Right cardiac atrium (tissue), 5 donors: ENCODE results near the gene SELENOV. TPM values are rescaled to one million over a fixed set of nuclear protein-coding genes. Genes with fewer than 3 reads are reported as not detected.
A peak's percentile ranks its signal among the peaks of the same experiment; 100 is the strongest.

Experiments used
- ATAC-seq, 2 donors: fragments of 200-7000 bp; cut with Tn5 transposase; one replicate each; pipeline versions ENCODE4 v1.8.0 to v1.9.1; 2020; ENCODE audit warnings: moderate library complexity in 2 of 2, mild to moderate bottlenecking in 1 of 2
- DNase-seq, 3 donors: peaks; one replicate each; pipeline ENCODE4 v3.0.0-alpha.2; 2020
- H3K27ac ChIP-seq: one replicate; pipeline ENCODE4 v1.5.1; 2013; ENCODE audit warnings: mild to moderate bottlenecking, low read length, control low read depth, moderate library complexity
- H3K27me3 ChIP-seq: one replicate; pipeline ENCODE4 v1.6.1; 2013; ENCODE audit not compliant: control insufficient read depth, insufficient read depth
- H3K4me1 ChIP-seq: one replicate; pipeline ENCODE4 v1.6.1; 2013; ENCODE audit warnings: low read length; ENCODE audit not compliant: control insufficient read depth, insufficient read depth
- H3K4me3 ChIP-seq: one replicate; pipeline ENCODE4 v1.5.1; 2013; ENCODE audit warnings: low read length, control low read depth
- H3K9me3 ChIP-seq: one replicate; pipeline ENCODE4 v1.6.1; 2013; ENCODE audit warnings: low read length; ENCODE audit not compliant: control insufficient read depth
- WGBS: extraction: QIAGEN DNeasy Blood & Tissue Kit; methylation state at CpG from one replicate; pipeline ENCODE4 v1.1.7; 2013; 5-methylcytosine and 5-hydroxymethylcytosine counted together
- intact Hi-C, 4 donors: fragments of 100-400 bp; cut with DNase I; formaldehyde crosslinking; loops; one replicate each; pipeline versions ENCODE4 v1.11.0 to v1.14.0; 2022 to 2023
- polyA plus RNA-seq: library from polyadenylated mRNA; stranded (reverse); fragments of 200-250 nt; gene quantifications from one replicate; pipeline ENCODE4 v1.2.3, GENCODE V29; 2013
- total RNA-seq, 4 donors: library from RNA; stranded (reverse); fragmentation: NEBNext Ultra II Directional; extraction: Animal tissue kit (Norgen Biotek cat#: 25700); gene quantifications; one replicate each; pipeline ENCODE4 v1.2.1, GENCODE V29; 2021
- donor health status: healthy with polysubstance abuse.
- donor health status: DM: no; HTN: yes; CAD: no.
- donor health status: DM: no; HTN: no; CAD: no.
- donor health status: DM: no; HTN: yes; CAD: no; lungs with severe emphysema.
- donor health status: DM: yes; HTN: yes; CAD: no.

The SELENOV gene
- total and polyA plus RNA-seq, 5 donors = not detected

- H3K27ac ChIP-seq = no peak overlapping the region
- no peaks in the 10 kb centered on the region for H3K4me1 ChIP-seq
- 85% methylated on average over 8 of the region's 8 CpGs for WGBS
- no peak for ATAC-seq
- no peak overlapping the region for H3K4me3 ChIP-seq
- no peaks in the 10 kb centered on the region for H3K9me3 ChIP-seq
- no peak for DNase-seq
- no peaks in the 10 kb centered on the region for H3K27me3 ChIP-seq
- intact Hi-C loops = no loop called here
Observed at GRCh38 chr19:39520541-39521484, 5.9 kb downstream of the SELENOV start.

DNA sequence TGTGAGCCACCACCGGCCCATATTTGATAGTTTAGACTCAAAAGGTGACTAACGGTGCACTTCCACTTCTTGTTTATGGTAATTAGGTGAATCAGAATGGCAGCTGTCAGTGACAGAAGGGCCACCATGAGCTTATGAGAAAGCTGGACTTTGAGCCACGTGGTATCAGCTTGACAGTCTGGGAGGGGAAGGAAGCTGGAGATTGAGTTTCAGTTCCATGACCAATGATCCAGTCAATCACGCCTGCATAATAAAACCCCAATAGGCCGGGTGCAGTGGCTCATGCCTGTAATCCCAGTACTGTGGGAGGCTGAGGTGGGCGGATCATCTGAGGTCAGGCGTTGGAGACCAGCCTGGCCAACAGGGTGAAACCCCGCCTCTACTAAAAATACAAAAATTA, 9.6 kb downstream of the SELENOV start:
- no peaks in the 10 kb centered on the region for H3K27me3 ChIP-seq
- no peaks in the 10 kb centered on the region for H3K9me3 ChIP-seq
- no peak overlapping the region for H3K27ac ChIP-seq
- no peak for DNase-seq
- no peaks in the 10 kb centered on the region for H3K4me1 ChIP-seq
- H3K4me3 ChIP-seq = no peak overlapping the region
- ATAC-seq = no peak
- 87% methylated on average over 8 of the region's 8 CpGs for WGBS
- intact Hi-C loops = no loop called here

DNA sequence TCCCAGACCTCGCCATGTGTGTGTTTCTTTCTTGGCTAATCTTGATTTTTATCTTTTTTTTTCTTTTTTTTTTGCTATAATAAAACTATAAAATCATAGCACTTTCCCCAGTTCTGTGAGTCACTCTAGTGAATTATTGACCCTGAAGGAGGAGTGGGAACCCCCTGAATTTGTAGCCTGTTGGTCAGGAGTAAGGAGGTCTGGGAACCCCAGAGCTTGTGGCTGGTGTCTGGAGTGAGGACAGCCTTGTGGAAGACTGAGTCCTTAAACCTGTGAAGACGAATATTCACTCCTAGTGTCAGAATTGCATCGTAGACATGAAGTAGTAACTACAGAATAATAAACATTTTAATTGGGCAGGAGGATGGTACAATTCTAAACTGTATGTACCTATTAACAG, 10.3 kb downstream of the SELENOV start:
- Histone ChIP-seq H3K9me3 (no peaks in the 10 kb centered on the region), H3K27ac (no peak overlapping the region), H3K4me3 (no peak overlapping the region), H3K27me3 (no peaks in the 10 kb centered on the region), H3K4me1 (no peaks in the 10 kb centered on the region)
- DNase-seq (no peak), ATAC-seq (no peak)
- WGBS = 93% methylated on average over 3 of the region's 3 CpGs
- intact Hi-C loops = no loop called here

GRCh38 chr19:39531834-39532232, 16.9 kb downstream of the SELENOV start:
- DNase-seq = no peak

GRCh38 chr19:39532233-39533002, 17.5 kb downstream of the SELENOV start, which contains the start of gene EID2B:
Gene EID2B, minus strand, starts transcription at chr19:39532852. Its CDS starts 50 bp downstream, at chr19:39532802.
- Histone ChIP-seq H3K27ac (peak within 1 kb of the TSS; percentile 71), H3K9me3 (no peaks in the 10 kb centered on the region), H3K4me1 (no peaks in the 10 kb centered on the region), H3K27me3 (no peaks in the 10 kb centered on the region), H3K4me3 (peak within 1 kb of the TSS; percentile 56)
- intact Hi-C loops = loop anchor here in 3 of 4 donors (5.0 to 10.0 kb wide), 3 partner anchors 55 to 88 kb away; partner anchors contain the start of gene SUPT5H (in 2 of the 3)
- DNase-seq (peak; percentile 97 to 99 (median 98)), ATAC-seq (peak; percentile 98 to 99)
- WGBS = under 1% methylated on average over 65 of the region's 65 CpGs

More at GRCh38 chr19:39531834-39532232, 16.9 kb downstream of the SELENOV start:
- intact Hi-C loops = loop anchor here in 3 of 4 donors (5.0 to 10.0 kb wide), 3 partner anchors 55 to 87 kb away; partner anchors contain the start of gene SUPT5H (in 2 of the 3)
- Histone ChIP-seq H3K27ac (no peak overlapping the region), H3K9me3 (no peaks in the 10 kb centered on the region), H3K4me1 (no peaks in the 10 kb centered on the region), H3K4me3 (peak overlapping the region; percentile 56), H3K27me3 (no peaks in the 10 kb centered on the region)
- ATAC-seq = no peak
- 33% methylated on average over 14 of the region's 14 CpGs for WGBS

- WGBS = 22% methylated on average over 12 of the region's 12 CpGs
- H3K27ac ChIP-seq = no peak overlapping the region
- intact Hi-C loops = loop anchor here in 3 of 4 donors (5.0 to 10.0 kb wide), 3 partner anchors 56 to 88 kb away; partner anchors contain the start of gene SUPT5H (in 2 of the 3)
Observed at GRCh38 chr19:39533003-39533512, 18.1 kb downstream of the SELENOV start.

DNA sequence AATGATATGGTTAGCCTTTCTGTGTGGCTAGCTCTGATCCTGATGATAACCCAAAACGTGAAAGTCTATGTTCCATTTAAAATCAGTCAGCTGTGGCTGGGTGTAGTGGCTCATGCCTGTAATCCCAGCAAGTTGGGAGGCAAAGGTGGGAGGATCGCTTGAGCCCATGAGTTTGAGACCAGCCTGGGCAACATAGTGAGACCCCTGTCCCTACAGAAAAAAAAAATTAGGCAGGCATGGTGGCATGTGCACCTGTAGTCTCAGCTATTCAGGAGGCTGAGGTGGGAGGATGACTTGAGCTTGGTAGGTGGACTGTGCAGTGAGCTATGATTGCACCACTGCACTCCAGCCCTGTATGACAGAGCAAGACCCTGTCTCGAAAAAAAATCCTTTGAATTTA, 18.9 kb downstream of the SELENOV start:
- ATAC-seq (no peak), DNase-seq (no peak)
- Histone ChIP-seq H3K27ac (no peak overlapping the region), H3K27me3 (no peaks in the 10 kb centered on the region), H3K4me3 (no peak overlapping the region), H3K4me1 (no peaks in the 10 kb centered on the region), H3K9me3 (no peaks in the 10 kb centered on the region)
- intact Hi-C loops = loop anchor here in 3 of 4 donors (5.0 to 10.0 kb wide), 3 partner anchors 56 to 89 kb away; partner anchors contain the start of gene SUPT5H (in 2 of the 3)
- WGBS = 65% methylated on average over 3 of the region's 3 CpGs

More at GRCh38 chr19:39533003-39533512, 18.1 kb downstream of the SELENOV start:
- Histone ChIP-seq H3K27me3 (no peaks in the 10 kb centered on the region), H3K9me3 (no peaks in the 10 kb centered on the region), H3K4me3 (peak overlapping the region; percentile 15), H3K4me1 (no peaks in the 10 kb centered on the region)
- DNase-seq = no peak
- ATAC-seq = peak in 1 of 2 donors; percentile 9

GRCh38 chr19:39539165-39539517, 24.2 kb downstream of the SELENOV start:
- no peaks in the 10 kb centered on the region for H3K9me3 ChIP-seq
- peak overlapping the region; percentile 88 for H3K4me3 ChIP-seq
- 2% methylated on average over 10 of the region's 10 CpGs for WGBS
- no peaks in the 10 kb centered on the region for H3K4me1 ChIP-seq
- intact Hi-C loops = loop anchor here in 2 of 4 donors (10.0 kb wide), 1 partner anchor 94 kb away; the partner anchor contains the start of gene SUPT5H (in 2 of the 2)
- no peak for DNase-seq
- peak overlapping the region; percentile 97 for H3K27ac ChIP-seq
- no peak for ATAC-seq
- no peaks in the 10 kb centered on the region for H3K27me3 ChIP-seq

GRCh38 chr19:39539518-39540332, 24.8 kb downstream of the SELENOV start, which contains the start of gene EID2:
Gene EID2, minus strand, starts transcription at chr19:39540161. Its CDS starts 82 bp downstream, at chr19:39540079.
- no peaks in the 10 kb centered on the region for H3K9me3 ChIP-seq
- WGBS = under 1% methylated on average over 84 of the region's 84 CpGs
- peak within 1 kb of the TSS; percentile 88 for H3K4me3 ChIP-seq
- peak; percentile 96 to 98 (median 98) for DNase-seq
- no peaks in the 10 kb centered on the region for H3K4me1 ChIP-seq
- ATAC-seq = peak; percentile 97 to 98
- no peaks in the 10 kb centered on the region for H3K27me3 ChIP-seq
- peak within 1 kb of the TSS; percentile 97 for H3K27ac ChIP-seq
- intact Hi-C loops = loop anchor here in 2 of 4 donors (10.0 kb wide), 1 partner anchor 95 kb away; the partner anchor contains the start of gene SUPT5H (in 2 of the 2)

DNA sequence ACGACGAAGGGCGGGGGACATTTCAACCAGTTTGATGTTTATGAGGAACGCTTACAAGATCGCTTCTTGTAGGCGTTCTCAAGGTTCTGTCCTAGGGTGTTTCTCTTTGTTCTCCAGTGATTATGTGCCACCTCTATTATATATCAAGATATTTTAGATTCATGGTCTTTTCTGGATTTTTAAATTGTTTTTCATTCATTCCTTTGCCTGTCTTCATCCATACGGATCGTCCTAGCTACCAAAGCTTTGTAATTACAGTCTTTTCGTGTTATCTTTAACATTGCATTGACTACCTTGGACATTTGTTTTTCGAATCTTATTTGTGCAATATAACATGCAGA, 25.4 kb downstream of the SELENOV start:
- Histone ChIP-seq H3K4me3 (no peak overlapping the region), H3K27me3 (no peaks in the 10 kb centered on the region), H3K4me1 (no peaks in the 10 kb centered on the region), H3K9me3 (no peaks in the 10 kb centered on the region), H3K27ac (no peak overlapping the region)
- no peak for ATAC-seq
- 6% methylated on average over 10 of the region's 10 CpGs for WGBS
- DNase-seq = no peak
- intact Hi-C loops = no loop called here
